HG03469 (cell line): ENCODE measurements around the gene SON.
"Not testable (repeated sequence)": the region's sequence is repeated elsewhere in the genome, so short reads cannot be mapped to it uniquely, and the experiment has no call there.

Source experiments
- ATAC-seq: cut with Tn5 transposase; IDR thresholded peaks from one replicate; pipeline ENCODE4 v1.9.1; 2021; ENCODE audit warnings: mild to moderate bottlenecking, moderate library complexity, moderate number of reproducible peaks; ENCODE audit not compliant: unreplicated experiment

Gene SON

DNA sequence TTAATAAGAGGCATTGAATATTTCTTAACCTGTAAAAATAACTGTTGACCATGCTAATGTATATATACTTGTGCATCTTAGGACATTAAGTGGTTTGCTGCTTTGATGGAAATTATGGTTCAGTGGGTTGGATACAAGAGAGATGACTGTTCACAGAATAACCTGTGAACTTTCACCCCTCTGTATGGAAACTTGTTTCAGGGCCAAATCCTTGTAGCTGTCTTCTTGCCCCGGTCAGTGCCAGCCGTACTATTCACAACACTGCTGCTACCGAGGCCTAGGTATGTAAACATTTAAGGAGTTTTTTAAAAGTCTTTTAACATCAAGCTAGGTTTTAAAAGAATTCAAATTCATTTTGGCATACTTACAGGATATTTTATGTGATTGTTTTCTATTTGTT is 29.5 kb downstream of the SON start:
- ATAC-seq: no peak

DNA sequence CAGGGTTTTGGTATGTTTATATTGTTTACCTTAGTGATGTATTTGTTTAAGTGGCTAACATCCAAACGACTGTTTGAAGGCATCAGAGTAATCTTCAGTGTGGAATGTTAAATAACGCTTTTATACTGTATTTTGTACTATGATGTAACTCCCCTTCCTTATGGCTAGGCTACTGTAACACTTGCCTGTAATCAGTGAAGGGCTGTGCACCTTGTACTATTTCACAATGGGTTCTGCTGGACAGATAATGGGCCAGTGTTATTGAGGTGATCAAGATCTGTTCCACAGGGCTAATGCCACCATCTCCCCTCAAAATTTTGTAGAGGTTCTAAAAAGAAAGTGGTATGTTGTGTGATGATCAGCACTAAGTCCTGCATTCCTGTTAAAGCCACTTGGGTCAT is 33.9 kb downstream of the SON start:
- ATAC-seq: not testable (repeated sequence)

DNA sequence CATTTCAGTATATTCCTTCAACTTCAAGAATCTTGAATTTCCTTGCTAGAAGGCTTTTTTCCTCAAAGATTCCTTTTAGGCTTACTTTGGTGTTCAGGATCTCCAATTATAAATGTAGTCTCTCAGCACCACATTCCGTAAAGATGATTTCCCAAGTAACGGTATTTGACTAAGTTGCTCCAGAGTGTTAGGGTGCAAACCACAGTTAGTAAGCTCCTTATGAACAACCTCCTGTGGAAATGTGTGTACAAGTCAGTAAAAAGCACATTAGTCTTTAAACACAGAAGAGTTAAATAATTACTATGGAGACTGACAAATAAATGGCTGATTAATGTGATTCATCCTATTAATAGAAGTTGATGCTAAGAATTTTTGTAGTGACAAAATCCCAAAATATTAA is 35.4 kb downstream of the SON start:
- ATAC-seq: no peak

DNA sequence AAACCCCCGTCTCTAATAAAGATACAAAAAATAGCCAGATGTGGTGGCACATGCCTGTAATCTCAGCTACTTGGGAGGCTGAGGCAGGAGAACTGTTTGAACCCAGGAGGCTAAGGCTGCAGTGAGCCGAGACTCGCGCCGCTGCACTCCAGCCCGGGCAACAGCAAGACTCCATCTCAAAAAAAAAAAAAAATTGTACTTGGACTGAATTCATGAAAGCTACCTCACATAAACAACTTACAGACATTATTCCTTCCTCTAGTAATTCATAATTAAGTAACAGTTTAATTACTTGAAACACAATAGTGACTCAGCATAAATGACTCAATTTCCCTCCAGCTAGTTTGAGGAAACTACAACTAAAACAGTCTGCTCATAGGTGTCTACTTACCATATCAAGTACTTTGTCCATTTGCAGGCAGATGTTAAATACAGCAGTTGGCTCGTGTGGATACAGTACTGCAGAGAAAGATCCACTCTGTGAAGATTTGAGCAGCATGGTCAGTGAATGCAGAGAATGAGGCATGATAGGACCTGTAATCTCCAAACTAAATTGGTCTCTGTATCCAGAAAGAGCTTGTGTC is 36.2 kb downstream of the SON start:
- ATAC-seq: no peak

DNA sequence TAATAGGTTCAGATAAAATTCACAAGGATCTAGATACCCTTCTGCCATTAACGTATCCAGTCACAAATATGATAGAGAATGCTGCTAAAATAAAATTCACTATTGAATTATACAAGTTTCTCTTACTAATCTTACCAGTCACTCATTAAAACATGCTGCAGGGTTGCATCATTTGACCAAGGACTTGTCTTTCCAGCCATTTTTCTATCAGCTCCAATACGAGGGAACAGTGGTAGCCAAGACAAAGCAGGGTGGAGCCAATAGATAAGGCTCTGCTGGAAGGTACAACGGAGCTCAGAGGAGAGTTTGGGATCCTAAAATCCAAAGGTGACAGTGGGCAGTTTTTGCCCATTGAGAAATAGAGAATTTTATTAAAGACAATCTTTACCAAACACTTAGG is 41.6 kb downstream of the SON start:
- no peak for ATAC-seq

DNA sequence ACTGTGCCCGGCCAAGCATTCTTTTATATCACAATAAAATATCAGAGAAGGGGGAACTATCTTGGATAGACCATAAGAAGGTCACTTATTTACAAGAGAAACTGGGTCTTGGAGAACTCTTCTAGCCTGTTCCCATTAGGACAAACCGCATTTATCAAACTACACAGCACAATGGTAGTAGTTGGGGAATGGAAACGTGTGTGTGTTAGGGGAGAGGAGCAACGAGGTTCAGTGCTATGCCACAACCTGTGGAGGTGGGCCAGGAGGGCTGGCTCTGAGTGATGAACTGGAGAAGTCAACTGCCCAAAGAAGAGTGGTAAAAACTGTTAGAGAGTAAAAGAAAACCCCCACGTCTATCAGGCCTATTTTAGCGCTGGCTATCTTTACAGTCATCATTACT is 44.1 kb downstream of the SON start:
- no peak for ATAC-seq

DNA sequence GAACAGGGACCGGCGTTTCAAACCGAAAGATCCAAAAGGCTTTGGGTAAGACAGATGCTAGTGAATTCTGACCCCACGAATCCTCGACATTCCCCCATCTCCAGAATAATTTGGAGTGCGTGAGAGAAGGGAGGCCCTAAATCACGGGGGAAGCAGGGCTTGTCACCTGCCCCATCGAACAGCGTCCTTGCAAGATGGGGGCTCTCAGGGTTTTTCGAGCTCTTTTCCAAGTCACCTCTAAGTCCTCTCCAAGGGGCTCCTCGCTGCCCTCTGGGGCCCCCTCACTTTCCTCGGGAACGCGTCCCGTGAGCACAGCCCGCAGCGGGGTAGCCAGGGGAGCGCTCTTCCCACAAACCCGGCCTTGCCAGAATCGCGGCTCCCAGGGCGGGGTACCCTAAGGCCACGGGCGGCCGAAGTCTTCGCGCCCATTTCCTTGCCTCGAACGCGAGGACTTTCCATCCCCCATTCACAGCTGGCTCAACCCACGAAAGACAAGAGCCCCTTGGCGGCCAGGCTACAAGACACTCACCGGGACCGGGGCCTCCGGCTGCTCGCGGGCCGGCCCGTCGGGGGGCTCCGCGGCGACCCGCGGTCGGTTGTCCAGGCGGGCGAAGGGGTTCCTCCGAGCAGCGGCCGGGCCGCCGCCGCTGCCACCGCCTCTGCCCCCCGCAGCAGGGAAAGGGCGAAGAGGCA is 45.1 kb downstream of the SON start:
- no peak for ATAC-seq

DNA sequence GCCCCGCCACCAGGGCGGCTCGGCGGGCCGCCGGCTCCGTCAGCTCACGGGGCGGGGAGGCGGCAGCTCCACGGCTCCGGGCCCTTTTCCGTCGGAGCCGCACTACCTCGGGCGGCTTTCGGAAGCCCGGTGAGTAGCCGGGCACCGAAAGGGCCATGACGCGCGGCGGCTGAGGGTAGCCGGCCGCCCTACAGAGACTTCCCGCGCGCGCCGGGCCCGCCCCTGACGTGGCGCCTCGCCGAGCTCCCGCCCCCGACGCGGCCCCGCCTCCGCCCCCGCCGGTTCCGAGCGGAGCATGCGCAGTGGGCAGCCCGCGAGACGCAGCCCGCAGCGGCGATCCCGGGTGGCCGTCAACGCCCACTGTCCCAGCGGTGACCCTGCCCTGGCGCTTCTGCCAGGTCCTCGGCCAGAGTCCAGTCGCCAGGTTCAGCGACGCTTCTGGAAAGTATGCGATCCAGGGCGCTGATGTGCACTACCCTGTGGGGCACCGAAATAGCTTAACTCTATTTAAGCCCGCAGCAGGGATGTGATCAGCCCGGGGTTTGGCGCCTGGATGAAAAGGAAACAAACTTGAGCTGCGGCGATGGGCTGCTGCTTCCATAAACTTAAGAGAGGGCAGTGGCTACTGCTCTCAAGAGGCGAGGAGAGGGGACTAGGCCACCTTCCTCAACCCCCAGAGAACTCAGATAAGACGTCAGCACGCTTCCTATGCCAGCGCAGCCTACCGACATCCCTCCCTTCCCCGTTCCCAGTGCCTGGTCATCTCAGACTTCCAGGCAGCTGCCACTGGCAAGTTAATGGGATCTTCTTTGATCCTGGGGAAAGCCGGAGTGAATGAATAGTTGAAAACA is 45.9 kb downstream of the SON start, which contains the start of gene DONSON:
Gene DONSON (minus strand): TSS at position 200 of the 851 bp plus-strand sequence. CDS start 43 bp downstream, at position 157.
- peak; percentile 67 for ATAC-seq

DNA sequence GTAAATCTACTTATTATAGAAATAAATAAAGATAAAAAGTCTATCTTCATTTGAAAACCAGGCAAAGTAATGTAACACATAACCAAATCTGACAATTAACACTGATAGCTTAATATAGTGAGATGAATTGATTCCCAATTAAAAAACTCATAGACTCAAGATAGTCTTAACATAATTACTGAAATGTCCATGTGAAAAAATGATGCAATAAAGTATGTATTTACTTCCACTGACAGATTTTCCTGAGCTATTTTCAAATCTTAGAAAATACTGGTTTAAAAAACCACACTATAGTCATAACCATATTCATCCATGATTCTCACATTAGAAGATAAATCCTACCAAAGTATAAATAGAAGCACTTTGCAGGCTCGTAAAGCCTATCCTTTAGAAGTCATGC is 55.2 kb downstream of the SON start:
- ATAC-seq: no peak

DNA sequence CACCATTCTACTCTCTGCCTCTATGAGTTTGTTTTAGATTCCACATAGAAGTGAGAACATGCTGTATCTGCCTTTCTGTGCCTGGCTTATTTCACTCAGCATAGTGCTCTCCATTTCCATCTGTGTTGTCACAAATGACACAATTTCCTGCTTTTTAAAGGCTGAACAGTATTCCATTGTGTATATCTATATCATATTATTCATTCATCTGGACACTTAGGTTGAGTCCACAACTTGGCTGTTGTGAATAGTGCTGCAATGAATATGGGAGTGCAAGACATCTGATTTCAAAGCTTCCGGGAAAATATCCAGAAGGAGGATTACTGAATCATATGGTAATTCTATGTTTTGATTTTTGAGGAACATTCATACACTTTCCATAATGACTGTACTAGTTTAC is 65.7 kb downstream of the SON start:
- ATAC-seq: no peak

DNA sequence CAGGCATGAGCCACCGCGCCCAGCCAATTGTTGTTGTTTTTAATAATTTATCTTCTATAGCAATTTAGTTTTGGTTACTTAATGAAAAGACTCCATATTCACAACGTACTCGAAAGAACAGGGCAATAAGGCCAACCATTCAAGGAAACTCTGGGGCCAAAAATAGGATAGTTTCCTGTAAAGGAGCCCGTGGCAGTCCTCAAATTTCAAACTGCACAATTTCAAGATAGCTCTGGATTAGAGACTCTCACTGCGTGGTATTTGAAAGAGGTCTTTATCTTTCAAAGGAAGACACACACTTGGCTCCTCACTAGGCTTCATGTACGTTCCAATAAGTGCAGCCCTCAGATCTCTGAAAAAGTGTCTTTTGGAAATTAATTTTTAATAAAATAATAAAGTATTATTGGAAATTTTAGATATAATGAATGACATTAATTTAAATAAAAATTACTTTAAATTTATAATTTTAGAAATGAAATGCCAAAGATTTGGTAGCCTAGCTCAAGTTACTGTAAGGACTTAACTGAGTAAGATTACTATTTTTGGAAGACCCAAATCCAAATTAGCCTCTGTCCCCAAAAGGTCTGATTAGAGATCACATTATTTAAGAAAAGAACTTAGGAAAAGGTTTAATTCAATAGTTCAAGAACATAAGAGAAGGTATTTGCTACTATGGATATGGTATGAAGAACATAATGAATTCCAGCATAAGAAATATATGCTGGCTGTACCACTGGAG is 68.3 kb downstream of the SON start:
- no peak for ATAC-seq

DNA sequence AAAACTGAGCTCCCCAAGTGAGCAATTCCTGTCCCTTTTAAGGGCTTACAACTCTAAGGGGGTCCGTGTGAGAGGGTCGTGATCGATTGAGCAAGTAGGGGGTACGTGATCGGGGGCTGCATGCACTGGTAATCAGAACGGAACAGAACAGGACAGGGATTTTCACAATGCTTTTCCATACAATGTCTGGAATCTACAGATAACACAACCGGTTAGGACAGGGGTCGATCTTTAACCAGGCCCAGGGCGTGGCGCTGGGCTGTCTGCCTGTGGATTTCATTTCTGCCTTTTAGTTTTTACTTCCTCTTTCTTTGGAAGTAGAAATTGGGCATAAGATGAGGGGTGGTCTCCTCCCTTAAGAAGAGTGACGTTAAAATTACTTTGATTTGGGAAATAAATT is 74.7 kb downstream of the SON start:
- ATAC-seq: not testable (repeated sequence)

DNA sequence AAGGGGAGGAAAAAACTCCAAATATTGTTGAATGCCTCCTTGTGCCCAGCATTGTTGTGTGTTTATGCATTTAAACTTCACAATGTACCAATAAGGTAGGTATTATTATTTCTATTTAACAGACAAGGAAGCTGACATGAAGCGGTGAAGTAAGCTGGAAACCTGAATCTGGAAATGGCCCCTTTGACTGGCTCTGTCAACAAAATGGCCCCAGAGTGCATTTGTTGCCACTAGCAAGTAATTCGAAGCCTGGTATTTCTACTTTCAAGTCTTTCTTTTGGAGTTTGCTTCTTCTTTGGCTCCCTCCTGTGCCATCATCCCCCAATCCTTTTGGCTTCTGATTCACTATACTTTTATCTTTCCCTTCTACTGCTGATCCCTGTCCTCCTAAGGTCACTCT is 75.6 kb downstream of the SON start:
- no peak for ATAC-seq

DNA sequence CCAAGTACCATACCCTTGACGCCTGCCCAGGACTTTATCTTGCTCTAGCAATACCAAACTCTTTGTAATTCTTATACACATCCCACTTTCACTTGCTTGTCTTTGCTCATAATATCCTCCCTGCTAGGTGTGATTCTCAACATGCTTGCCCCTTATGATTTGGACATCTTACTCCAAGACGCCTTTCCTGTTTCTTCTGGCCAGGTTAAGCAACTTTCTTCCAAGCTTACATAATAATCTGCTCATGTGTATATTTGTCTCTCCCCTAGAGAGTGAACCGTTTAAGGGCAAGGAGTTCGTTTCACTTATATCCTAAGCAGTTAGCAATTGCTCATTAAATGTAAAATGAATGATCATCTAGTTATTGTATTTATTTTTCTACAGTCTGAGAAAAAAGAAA is 76.9 kb downstream of the SON start:
- ATAC-seq: no peak

DNA sequence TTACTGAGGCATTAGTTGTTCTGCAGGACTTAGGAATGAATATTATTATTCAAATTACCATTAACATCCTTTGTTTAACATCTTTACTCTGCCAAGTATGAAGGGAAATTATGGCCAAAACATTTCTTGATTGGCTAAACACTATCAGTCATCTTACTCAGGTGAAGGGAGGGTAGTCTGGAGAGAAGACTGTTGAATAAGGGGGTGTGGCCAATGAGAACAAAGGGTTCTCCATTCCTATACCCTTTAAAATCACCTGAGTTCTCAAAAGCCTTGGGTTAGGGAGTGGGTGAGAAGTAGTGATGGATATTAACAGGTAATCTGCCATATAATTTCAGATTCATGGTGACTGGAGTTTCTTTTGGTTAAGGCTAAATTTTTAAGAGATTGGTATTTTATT is 79.4 kb downstream of the SON start:
- ATAC-seq: no peak

DNA sequence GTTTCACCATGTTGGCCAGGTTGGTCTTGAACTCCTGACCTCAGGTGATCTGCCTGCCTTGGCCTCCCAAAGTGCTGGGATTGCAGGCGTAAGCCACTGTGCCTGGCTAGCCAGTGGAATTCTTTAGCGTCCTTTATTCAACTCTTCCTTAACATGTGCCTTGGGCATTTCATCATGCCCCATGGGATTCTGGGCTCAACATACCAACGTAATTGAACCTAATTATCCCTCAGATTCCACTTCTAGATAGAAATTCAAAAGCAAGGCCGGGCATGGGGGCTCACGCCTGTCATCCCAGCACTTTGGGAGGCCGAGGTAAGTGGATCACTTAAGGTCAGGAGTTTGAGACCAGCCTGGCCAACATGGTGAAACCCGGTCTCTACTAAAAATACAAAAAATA is 83.3 kb downstream of the SON start:
- not testable (repeated sequence) for ATAC-seq
